NK-92 (cell line): Measurements from ENCODE around the gene GRIK3.
"Not testable (repeated sequence)": the region's sequence is repeated elsewhere in the genome, so short reads cannot be mapped to it uniquely, and the experiment has no call there.

Experiments
- DNase-seq: peaks from one replicate; lab custom pipeline; 2025; ENCODE audit not compliant: unreplicated experiment; lab: John Stamatoyannopoulos, UW

The GRIK3 gene

GRCh38 chr1:37034121-37035013, at the start of gene GRIK3:
Gene GRIK3, minus strand, starts transcription at chr1:37034515. Its CDS starts 407 bp downstream, at chr1:37034108.
- no peak for DNase-seq

DNA sequence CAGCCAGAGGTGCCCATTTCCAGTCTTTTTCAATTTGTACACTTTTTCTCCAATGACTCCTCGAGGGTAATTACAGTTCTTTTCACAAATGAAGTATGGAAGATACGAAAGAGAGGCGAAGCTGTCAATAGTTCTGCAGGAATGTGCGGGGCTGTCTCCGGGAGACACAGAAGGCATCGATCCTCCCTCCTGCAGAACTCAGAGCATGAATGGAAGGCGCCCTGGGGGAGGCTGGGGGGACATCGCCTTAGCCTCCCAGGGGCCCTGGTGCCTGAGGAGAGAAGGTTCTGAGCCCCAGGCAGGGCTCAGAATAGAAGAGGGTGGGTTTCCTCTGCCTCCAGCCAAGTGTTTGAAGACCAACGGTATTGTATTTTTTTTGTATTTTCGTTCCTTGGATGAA, 49.7 kb upstream of the GRIK3 start:
- DNase-seq: no peak

- DNase-seq: no peak
These were observed 49.3 kb upstream of the GRIK3 start for GRCh38 chr1:37083603-37084002.

DNA sequence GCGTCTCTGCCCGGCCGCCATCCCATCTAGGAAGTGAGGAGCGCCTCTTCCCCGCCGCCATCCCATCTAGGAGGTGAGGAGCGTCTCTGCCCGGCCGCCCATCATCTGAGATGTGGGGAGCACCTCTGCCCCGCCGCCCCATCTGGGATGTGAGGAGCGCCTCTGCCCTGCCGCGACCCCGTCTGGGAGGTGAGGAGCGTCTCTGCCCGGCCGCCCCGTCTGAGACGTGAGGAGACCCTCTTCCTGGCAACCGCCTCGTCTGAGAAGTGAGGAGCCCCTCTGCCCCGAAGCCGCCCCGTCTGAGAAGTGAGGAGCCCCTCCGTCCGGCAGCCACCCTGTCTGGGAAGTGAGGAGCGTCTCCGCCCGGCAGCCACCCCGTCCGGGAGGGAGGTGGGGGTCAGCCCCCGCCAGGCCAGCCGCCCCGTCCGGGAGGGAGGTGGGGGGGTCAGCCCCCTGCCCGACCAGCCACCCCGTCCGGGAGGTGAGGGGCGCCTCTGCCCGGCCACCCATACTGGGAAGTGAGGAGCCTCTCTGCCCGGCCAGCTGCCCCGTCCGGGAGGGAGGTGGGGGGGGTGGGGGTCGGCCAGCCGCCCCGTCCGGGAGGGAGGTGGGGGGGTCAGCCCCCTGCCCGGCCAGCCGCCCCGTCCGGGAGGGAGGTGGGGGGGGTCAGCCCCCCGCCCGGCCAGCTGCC, 46.1 kb upstream of the GRIK3 start:
- DNase-seq: not testable (repeated sequence)

DNA sequence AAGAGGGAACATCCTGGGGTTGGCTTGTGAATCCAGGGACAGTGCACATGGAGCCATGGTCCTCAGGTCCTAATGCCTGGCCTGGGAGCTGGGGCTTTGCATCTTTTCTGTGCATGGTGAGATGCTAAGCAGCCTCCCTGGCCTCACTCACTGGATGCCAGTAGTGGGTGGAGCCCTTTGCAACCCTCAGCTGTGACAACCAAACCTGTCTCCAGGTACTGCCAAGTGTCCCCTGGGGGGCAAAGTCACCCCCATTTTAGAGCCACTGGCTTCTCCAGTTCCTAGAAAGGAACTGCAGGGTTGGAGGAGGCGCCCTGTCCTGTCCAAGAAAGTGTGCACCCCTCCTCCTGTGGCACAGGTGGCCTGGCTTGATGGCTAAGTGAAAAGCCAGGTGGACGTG, 44.6 kb upstream of the GRIK3 start:
- no peak for DNase-seq

- no peak for DNase-seq
These were observed 41.9 kb upstream of the GRIK3 start for GRCh38 chr1:37076168-37076567.

GRCh38 chr1:37073854-37074379, 39.6 kb upstream of the GRIK3 start:
- DNase-seq: no peak

GRCh38 chr1:37073152-37073853, 39.0 kb upstream of the GRIK3 start:
- DNase-seq: no peak

GRCh38 chr1:37071829-37072228, 37.5 kb upstream of the GRIK3 start:
- no peak for DNase-seq

GRCh38 chr1:37070126-37070525, 35.8 kb upstream of the GRIK3 start:
- DNase-seq: no peak

GRCh38 chr1:37069406-37069805, 35.1 kb upstream of the GRIK3 start:
- no peak for DNase-seq

DNA sequence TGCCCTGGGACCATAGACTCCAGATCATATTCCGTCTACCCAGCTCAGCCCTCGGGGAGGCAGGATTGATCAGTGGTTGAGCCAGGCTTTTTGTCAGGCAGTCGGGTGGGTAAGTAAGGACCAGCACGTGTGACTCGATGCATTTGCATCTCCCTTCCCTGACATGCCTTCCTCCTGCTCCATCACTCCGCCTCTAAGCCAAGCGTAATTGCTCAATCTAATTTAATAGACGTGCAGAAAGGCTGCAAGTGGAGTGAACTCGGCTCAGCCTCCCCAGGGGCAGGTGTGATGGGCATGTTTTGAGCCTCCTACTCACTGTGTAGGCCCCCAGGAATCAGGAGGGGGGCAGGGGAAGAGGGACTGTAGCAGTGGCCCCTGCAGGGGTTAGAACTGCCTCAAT, 34.6 kb upstream of the GRIK3 start:
- no peak for DNase-seq

DNA sequence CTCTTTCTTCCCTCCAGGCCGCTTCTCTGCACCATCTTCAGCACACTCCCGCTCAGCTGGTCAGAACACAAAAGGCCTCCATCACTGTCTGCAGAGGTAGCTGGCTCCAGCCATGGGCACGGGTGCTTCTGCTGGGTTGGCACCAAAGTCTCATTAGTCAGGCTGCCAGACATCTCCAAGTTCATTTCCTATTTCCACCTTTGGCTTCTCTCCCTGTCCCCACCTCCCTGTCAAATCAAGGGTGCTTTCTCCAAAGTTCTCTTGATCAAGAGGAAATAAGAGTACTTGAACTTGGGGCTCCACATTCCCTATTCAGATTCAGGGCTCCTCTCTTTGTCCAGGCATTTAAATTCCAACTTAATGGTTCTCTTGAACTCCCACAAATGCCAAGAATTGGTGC, 33.9 kb upstream of the GRIK3 start:
- no peak for DNase-seq

GRCh38 chr1:37064039-37064438, 29.7 kb upstream of the GRIK3 start:
- no peak for DNase-seq

- no peak for DNase-seq
These were observed 25.0 kb upstream of the GRIK3 start for GRCh38 chr1:37059346-37059745.

- no peak for DNase-seq
These were observed 24.2 kb upstream of the GRIK3 start for GRCh38 chr1:37058424-37058988.

- no peak for DNase-seq
These were observed 22.0 kb upstream of the GRIK3 start for GRCh38 chr1:37056325-37056724.

DNA sequence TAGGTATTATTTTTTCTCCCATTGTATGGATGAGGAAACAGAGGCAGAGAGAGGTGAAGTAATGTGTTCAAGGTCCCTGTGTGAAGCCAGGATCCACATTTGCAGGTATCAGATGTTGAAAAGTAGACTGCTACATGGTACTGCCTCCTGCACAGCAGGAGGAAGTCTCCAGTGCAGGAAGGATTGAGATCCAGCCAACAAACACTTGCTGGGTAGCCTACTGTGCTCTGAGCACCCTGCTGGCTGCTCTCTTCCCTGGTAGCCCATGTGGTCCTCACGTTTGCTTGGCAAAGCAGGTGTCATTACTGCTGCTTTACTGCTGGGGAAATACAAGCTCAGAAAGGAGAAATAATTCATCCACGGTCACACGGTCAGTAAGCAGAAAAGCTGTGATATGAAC, 21.3 kb upstream of the GRIK3 start:
- DNase-seq: no peak

DNA sequence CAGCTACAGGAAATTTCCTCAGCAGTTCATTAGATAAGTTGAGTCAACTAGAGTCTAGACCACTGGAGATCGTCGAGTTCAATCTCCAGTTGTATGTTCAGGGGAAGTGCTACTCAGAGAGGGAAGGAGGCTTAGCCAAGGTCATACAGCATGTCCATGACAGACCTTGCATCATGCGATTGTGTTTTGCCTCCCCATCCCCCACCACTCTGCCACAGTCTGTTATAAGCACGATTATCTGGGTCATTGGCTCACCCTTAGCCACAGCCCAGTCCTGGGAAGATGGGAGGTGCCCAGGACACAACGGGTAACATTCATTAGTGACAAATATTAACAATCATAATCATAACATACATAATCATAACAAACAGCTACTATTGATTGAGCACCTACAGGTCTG, 18.9 kb upstream of the GRIK3 start:
- no peak for DNase-seq

GRCh38 chr1:37052120-37052519, 17.8 kb upstream of the GRIK3 start:
- DNase-seq: no peak

GRCh38 chr1:37051346-37051745, 17.0 kb upstream of the GRIK3 start:
- DNase-seq: no peak
